ENCODE measurements around the gene GPR39. TPM values are rescaled to one million over a fixed set of nuclear protein-coding genes. Genes with fewer than 3 reads are reported as not detected.

GPR39 gene
- total RNA-seq, 3 donors from 2014 or later (not counting 1 experiment from before 2014, with no cell fraction given): not detected

- TF ChIP-seq, protein P1, sequence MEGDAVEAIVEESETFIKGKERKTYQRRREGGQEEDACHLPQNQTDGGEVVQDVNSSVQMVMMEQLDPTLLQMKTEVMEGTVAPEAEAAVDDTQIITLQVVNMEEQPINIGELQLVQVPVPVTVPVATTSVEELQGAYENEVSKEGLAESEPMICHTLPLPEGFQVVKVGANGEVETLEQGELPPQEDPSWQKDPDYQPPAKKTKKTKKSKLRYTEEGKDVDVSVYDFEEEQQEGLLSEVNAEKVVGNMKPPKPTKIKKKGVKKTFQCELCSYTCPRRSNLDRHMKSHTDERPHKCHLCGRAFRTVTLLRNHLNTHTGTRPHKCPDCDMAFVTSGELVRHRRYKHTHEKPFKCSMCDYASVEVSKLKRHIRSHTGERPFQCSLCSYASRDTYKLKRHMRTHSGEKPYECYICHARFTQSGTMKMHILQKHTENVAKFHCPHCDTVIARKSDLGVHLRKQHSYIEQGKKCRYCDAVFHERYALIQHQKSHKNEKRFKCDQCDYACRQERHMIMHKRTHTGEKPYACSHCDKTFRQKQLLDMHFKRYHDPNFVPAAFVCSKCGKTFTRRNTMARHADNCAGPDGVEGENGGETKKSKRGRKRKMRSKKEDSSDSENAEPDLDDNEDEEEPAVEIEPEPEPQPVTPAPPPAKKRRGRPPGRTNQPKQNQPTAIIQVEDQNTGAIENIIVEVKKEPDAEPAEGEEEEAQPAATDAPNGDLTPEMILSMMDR (IDR thresholded peaks at IDR 0.05): no peak
Observed at GRCh38 chr2:132422736-132423135, 6.1 kb downstream of the GPR39 start.

DNA sequence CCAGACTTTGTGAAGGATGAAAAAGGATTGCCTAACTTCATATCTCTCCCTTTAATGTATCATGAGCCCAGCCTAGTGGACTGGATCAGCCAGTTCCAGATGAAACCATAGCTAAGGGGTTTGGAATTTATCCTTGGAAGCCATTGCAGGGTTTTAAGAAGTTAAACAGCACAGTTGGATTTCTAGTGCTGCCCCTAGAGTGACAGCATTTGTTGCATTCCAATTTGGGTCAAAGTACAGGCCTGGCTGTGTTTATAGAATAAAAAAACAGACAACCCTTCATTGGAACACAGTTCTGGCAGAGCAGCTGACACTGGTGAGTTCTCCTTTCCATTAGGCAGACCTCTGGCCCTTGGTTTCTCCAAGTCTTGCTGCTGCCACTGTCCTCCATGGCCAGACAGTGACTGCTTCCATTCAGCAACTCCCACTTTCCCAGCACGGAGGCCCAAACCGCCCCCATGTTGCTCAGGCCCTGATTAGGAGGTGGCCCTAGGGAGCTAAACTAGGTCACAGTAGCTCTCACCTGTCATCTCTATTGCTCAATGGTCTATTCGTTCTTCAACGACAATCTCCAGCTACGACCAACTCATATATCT, 8.0 kb downstream of the GPR39 start:
- no peak overlapping the region for H3K4me3 ChIP-seq (ENCODE audit: low read length)
- TF ChIP-seq, protein P1 (IDR thresholded peaks at IDR 0.05): no peak
- no peaks in the 10 kb centered on the region for H3K4me1 ChIP-seq (ENCODE audit: control insufficient read depth, insufficient read depth, low read length)
- Mint-ChIP-seq H3K27me3 (ENCODE audit: low read depth in 2 of 2) (no peaks in the 10 kb centered on the region), H3K36me3 (no peaks in the 10 kb centered on the region), H3K4me3 (no peak overlapping the region), H3K4me1 (no peaks in the 10 kb centered on the region), H3K27ac (no peak overlapping the region), H3K9me3 (peaks cover 6 to 9% of the 10 kb centered on the region in 2 donors)
- 89% methylated on average over 5 of the region's 5 CpGs for WGBS (ENCODE audit: insufficient coverage)
- H3K27me3 ChIP-seq (ENCODE audit: control insufficient read depth, insufficient read depth, low read length): no peaks in the 10 kb centered on the region
- ATAC-seq (no peak), DNase-seq (no peak)
- intact Hi-C loops (cut with micrococcal nuclease): no loop called here
- no peak overlapping the region for H3K27ac ChIP-seq (ENCODE audit: low read length)
- no peaks in the 10 kb centered on the region for H3K9me3 ChIP-seq (ENCODE audit: control insufficient read depth, insufficient read depth, low read length)
- H3K36me3 ChIP-seq (ENCODE audit: control insufficient read depth, insufficient read depth, low read length): no peaks in the 10 kb centered on the region

More at GRCh38 chr2:132422736-132423135, 6.1 kb downstream of the GPR39 start:
- Mint-ChIP-seq H3K27ac (no peak overlapping the region), H3K4me3 (no peak overlapping the region), H3K9me3 (peaks cover 6 to 10% of the 10 kb centered on the region in 2 donors), H3K27me3 (ENCODE audit: low read depth in 2 of 2) (no peaks in the 10 kb centered on the region), H3K4me1 (no peaks in the 10 kb centered on the region), H3K36me3 (no peaks in the 10 kb centered on the region)
- no peak for DNase-seq
- Histone ChIP-seq H3K4me1 (ENCODE audit: control insufficient read depth, insufficient read depth, low read length) (no peaks in the 10 kb centered on the region), H3K27ac (ENCODE audit: low read length) (no peak overlapping the region), H3K4me3 (ENCODE audit: low read length) (no peak overlapping the region), H3K9me3 (ENCODE audit: control insufficient read depth, insufficient read depth, low read length) (no peaks in the 10 kb centered on the region), H3K27me3 (ENCODE audit: control insufficient read depth, insufficient read depth, low read length) (no peaks in the 10 kb centered on the region), H3K36me3 (ENCODE audit: control insufficient read depth, insufficient read depth, low read length) (no peaks in the 10 kb centered on the region)
- no peak for ATAC-seq
- WGBS (ENCODE audit: insufficient coverage): 98% methylated on average over 5 of the region's 6 CpGs
- intact Hi-C loops (cut with micrococcal nuclease): no loop called here

GRCh38 chr2:132426033-132426432, 9.4 kb downstream of the GPR39 start:
- TF ChIP-seq, protein P1 (IDR thresholded peaks at IDR 0.05): no peak
- H3K4me1 ChIP-seq (ENCODE audit: control insufficient read depth, insufficient read depth, low read length): no peaks in the 10 kb centered on the region
- Mint-ChIP-seq H3K4me3 (no peak overlapping the region), H3K4me1 (no peaks in the 10 kb centered on the region), H3K9me3 (peaks cover 10% of the 10 kb centered on the region in 2 donors), H3K36me3 (no peaks in the 10 kb centered on the region), H3K27me3 (ENCODE audit: low read depth in 2 of 2) (no peaks in the 10 kb centered on the region), H3K27ac (no peak overlapping the region)
- H3K27ac ChIP-seq (ENCODE audit: low read length): no peak overlapping the region
- intact Hi-C loops (cut with micrococcal nuclease): no loop called here
- DNase-seq: no peak
- H3K9me3 ChIP-seq (ENCODE audit: control insufficient read depth, insufficient read depth, low read length): peaks cover 5% of the 10 kb centered on the region
- 71% methylated on average over 3 of the region's 3 CpGs for WGBS (ENCODE audit: insufficient coverage)
- ATAC-seq: no peak
- H3K27me3 ChIP-seq (ENCODE audit: control insufficient read depth, insufficient read depth, low read length): no peaks in the 10 kb centered on the region
- no peaks in the 10 kb centered on the region for H3K36me3 ChIP-seq (ENCODE audit: control insufficient read depth, insufficient read depth, low read length)
- no peak overlapping the region for H3K4me3 ChIP-seq (ENCODE audit: low read length)

DNA sequence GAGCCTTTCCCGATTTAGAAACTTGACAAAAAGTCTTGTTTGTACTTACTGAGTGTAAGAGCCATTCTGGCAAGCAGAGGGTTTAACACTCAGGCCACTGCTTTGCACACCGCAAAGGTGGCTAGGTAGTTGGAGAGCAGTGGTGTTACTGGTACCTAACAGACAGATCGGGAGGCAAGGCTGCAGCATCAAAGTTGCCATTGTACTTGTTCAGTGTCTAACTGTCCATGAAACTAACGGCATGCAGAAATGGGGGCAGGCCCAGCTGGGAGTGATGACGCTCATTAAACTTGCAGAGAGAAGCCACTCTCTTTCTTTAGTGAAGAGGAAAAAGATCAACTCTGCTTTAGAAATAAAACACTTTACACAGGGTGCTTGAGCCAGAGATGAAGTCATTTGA, 10.1 kb downstream of the GPR39 start:
- DNase-seq (no peak), ATAC-seq (no peak)
- no peaks in the 10 kb centered on the region for H3K4me1 Mint-ChIP-seq
- no peaks in the 10 kb centered on the region for H3K4me1 ChIP-seq (ENCODE audit: control insufficient read depth, insufficient read depth, low read length)
- no peak overlapping the region for H3K4me3 ChIP-seq (ENCODE audit: low read length)
- peaks cover 7 to 10% of the 10 kb centered on the region in 2 donors for H3K9me3 Mint-ChIP-seq
- H3K27ac ChIP-seq (ENCODE audit: low read length): no peak overlapping the region
- H3K27ac Mint-ChIP-seq: no peak overlapping the region
- 86% methylated on average over 5 of the region's 5 CpGs for WGBS (ENCODE audit: insufficient coverage)
- H3K36me3 Mint-ChIP-seq: no peaks in the 10 kb centered on the region
- H3K27me3 Mint-ChIP-seq (ENCODE audit: low read depth in 2 of 2): no peaks in the 10 kb centered on the region
- intact Hi-C loops (cut with micrococcal nuclease): no loop called here
- H3K27me3 ChIP-seq (ENCODE audit: control insufficient read depth, insufficient read depth, low read length): no peaks in the 10 kb centered on the region
- TF ChIP-seq, protein P1 (IDR thresholded peaks at IDR 0.05): no peak
- H3K4me3 Mint-ChIP-seq: no peak overlapping the region
- no peaks in the 10 kb centered on the region for H3K36me3 ChIP-seq (ENCODE audit: control insufficient read depth, insufficient read depth, low read length)
- H3K9me3 ChIP-seq (ENCODE audit: control insufficient read depth, insufficient read depth, low read length): peaks cover 5% of the 10 kb centered on the region

Data from natural killer cell (primary cell).